HepG2 (cell line): Measurements from ENCODE around the gene CFL1. TPM values are rescaled to one million over a fixed set of nuclear protein-coding genes. Genes with fewer than 3 reads are reported as not detected.
A peak's percentile ranks its signal among the peaks of the same experiment; 100 is the strongest.

Source experiments
- HDAC1 ChIP-seq: sonication (generic); formaldehyde crosslinking; IDR thresholded peaks from 2 replicates; pipeline ENCODE4 v1.5.1; 2020; ENCODE audit warnings: mild to moderate bottlenecking, missing genetic modification reagents
- HMG20A ChIP-seq: IDR thresholded peaks from 2 replicates; pipeline ENCODE4 v1.6.1; 2016; ENCODE audit warnings: borderline replicate concordance
- IKZF5 ChIP-seq: IDR thresholded peaks from 2 replicates; pipeline ENCODE4 v1.6.1; 2018; ENCODE audit warnings: missing genetic modification reagents, mild to moderate bottlenecking, missing compliant biosample characterization
- LBX2 ChIP-seq: sonication (generic); formaldehyde crosslinking; IDR thresholded peaks from 2 replicates; pipeline ENCODE4 v1.5.0; 2020; ENCODE audit warnings: missing genetic modification reagents, mild to moderate bottlenecking, borderline replicate concordance
- MLLT10 ChIP-seq: sonication (generic); formaldehyde crosslinking; IDR thresholded peaks from 2 replicates; pipeline ENCODE4 v1.4.0; 2020; ENCODE audit warnings: missing genetic modification reagents
- MLX ChIP-seq: IDR thresholded peaks from 2 replicates; pipeline ENCODE4 v1.6.1; 2016
- NFKB2 ChIP-seq: sonication (generic); formaldehyde crosslinking; IDR thresholded peaks from 2 replicates; pipeline ENCODE4 v1.4.0; 2020; ENCODE audit warnings: missing genetic modification reagents, borderline replicate concordance
- PATZ1 ChIP-seq: sonication (generic); formaldehyde crosslinking; IDR thresholded peaks from 2 replicates; pipeline ENCODE4 v1.4.0; 2020; ENCODE audit warnings: missing genetic modification reagents
- PHF5A ChIP-seq: IDR thresholded peaks from one replicate; pipeline ENCODE4 v1.6.1; 2018; ENCODE audit warnings: low read depth, missing genetic modification reagents; ENCODE audit not compliant: unreplicated experiment
- RFX1 ChIP-seq: fragments of 450-650 bp; IDR thresholded peaks from 2 replicates; pipeline ENCODE4 v1.6.1; 2017
- SIN3A ChIP-seq: IDR thresholded peaks from 2 replicates; pipeline ENCODE4 v1.6.1; 2011; ENCODE audit warnings: low read depth, mild to moderate bottlenecking, control low read depth, low read length, borderline replicate concordance
- SMC3 ChIP-seq: IDR thresholded peaks from 2 replicates; pipeline ENCODE4 v1.6.1; 2011; ENCODE audit warnings: low read length, improper control_type of control experiment
- SUZ12 ChIP-seq: fragments of 150-350 bp; IDR thresholded peaks from 2 replicates; pipeline ENCODE4 v1.6.1; 2014; ENCODE audit warnings: low read depth, low read length
- TFDP1 ChIP-seq: IDR thresholded peaks from 2 replicates; pipeline ENCODE4 v1.6.1; 2016; ENCODE audit warnings: missing compliant biosample characterization, missing genetic modification reagents, borderline replicate concordance
- ZBTB2 ChIP-seq: sonication (generic); formaldehyde crosslinking; IDR thresholded peaks from 2 replicates; pipeline ENCODE4 v1.8.0; 2022; ENCODE audit warnings: low read depth, missing genetic modification reagents
- ZBTB43 ChIP-seq: sonication (generic); formaldehyde crosslinking; conservative IDR thresholded peaks from 2 replicates; pipeline ENCODE4 v1.4.0; 2020; ENCODE audit warnings: missing genetic modification reagents
- ZNF232 ChIP-seq: sonication (generic); formaldehyde crosslinking; IDR thresholded peaks from 2 replicates; pipeline ENCODE4 v1.4.0; 2020; ENCODE audit warnings: missing genetic modification reagents, borderline replicate concordance
- ZNF253 ChIP-seq: sonication (generic); formaldehyde crosslinking; IDR thresholded peaks from 2 replicates; pipeline ENCODE4 v1.8.0; 2022; ENCODE audit warnings: mild to moderate bottlenecking, missing genetic modification reagents, borderline replicate concordance
- ZNF33A ChIP-seq: sonication (generic); formaldehyde crosslinking; IDR thresholded peaks from 2 replicates; pipeline ENCODE4 v1.5.1; 2020; ENCODE audit warnings: missing genetic modification reagents, mild to moderate bottlenecking, moderate library complexity, borderline replicate concordance
- ZNF547 ChIP-seq: sonication (generic); formaldehyde crosslinking; IDR thresholded peaks from 2 replicates; pipeline ENCODE4 v1.5.1; 2020; ENCODE audit warnings: mild to moderate bottlenecking, missing genetic modification reagents
- ZNF549 ChIP-seq: sonication (generic); formaldehyde crosslinking; IDR thresholded peaks from 2 replicates; pipeline ENCODE4 v1.5.0; 2020; ENCODE audit warnings: missing genetic modification reagents
- polyA plus RNA-seq, 8 experiments: library from polyadenylated mRNA; depleted of rRNA in 3 of 8; stranded (reverse) in 7 of 8; unstranded in 1 of 8; fragments of >200 nt; fragmentation: Illumina TruSeq in 4 of 8; extraction: Trizol in 4 of 8; gene quantifications; 2 replicates each; pipeline versions ENCODE4 v1.2.1 to v1.2.3, GENCODE V29; 2011 to 2016; ENCODE audit warnings: low read depth in 4 of 8, missing spikeins in 1 of 8, mixed read lengths in 1 of 8; ENCODE audit not compliant: insufficient read depth in 1 of 8
- total RNA-seq, 5 experiments: library from RNA; depleted of rRNA; stranded (reverse); fragments of >200 nt; fragmentation: Illumina TruSeq; extraction: Trizol; gene quantifications; 2 replicates each; pipeline ENCODE4 v1.2.3, GENCODE V29; 2016; ENCODE audit warnings: low read depth in 1 of 5

Gene CFL1
- total and polyA plus RNA-seq, 2 of the 13 experiments (the other 11 are each of a cell fraction or from before 2014, with no cell fraction given), result 379 to 383 TPM

GRCh38 chr11:65859095-65859811, 1.3 kb upstream of the CFL1 start (continued):
- TF ChIP-seq MLX, result no peak
- no peak for TF ChIP-seq ZNF232 (CRISPR knock-in tag)
- TF ChIP-seq RFX1, result peak; percentile 71
- no peak for TF ChIP-seq LBX2
- TF ChIP-seq IKZF5, result 0 out of 2 replicates have a peak, but pooled peaks have one; percentile 32
- TF ChIP-seq ZNF547 (CRISPR knock-in tag), result no peak
- peak; percentile 69; the same call in 1 of the 2 replicates for TF ChIP-seq SIN3A
- TF ChIP-seq MLLT10 (CRISPR knock-in tag), result no peak
- TF ChIP-seq PHF5A (CRISPR knock-in tag), result no peak
- no peak for TF ChIP-seq ZBTB43 (CRISPR knock-in tag)
- TF ChIP-seq SMC3, result no peak
- 0 out of 2 replicates have a peak, but pooled peaks have one; percentile 30 for TF ChIP-seq HDAC1 (CRISPR knock-in tag)
- TF ChIP-seq ZNF549 (CRISPR knock-in tag), result no peak
- TF ChIP-seq ZNF33A, result no peak
- TF ChIP-seq TFDP1 (CRISPR knock-in tag), result peak; percentile 67; the same call in 1 of the 2 replicates
- no peak for TF ChIP-seq ZNF253 (CRISPR knock-in tag)
- TF ChIP-seq PATZ1 (CRISPR knock-in tag), result peak; percentile 27; the same call in 1 of the 2 replicates
- no peak for TF ChIP-seq SUZ12
- peak; percentile 46; the same call in 1 of the 2 replicates for TF ChIP-seq NFKB2 (CRISPR knock-in tag)
- TF ChIP-seq HMG20A (CRISPR knock-in tag), result no peak
- TF ChIP-seq ZBTB2 (CRISPR knock-in tag), result no peak
